Measurements from ENCODE around the gene ZDHHC3. TPM values are rescaled to one million over a fixed set of nuclear protein-coding genes. Genes with fewer than 3 reads are reported as not detected.

The ZDHHC3 gene
- polyA plus RNA-seq, 1 experiment: 198 TPM

- Histone ChIP-seq H3K36me3 (ENCODE audit: control insufficient read depth, insufficient read depth, low read length) (no peaks in the 10 kb centered on the region), H3K4me3 (ENCODE audit: low read depth, low read length) (no peak overlapping the region), H3K27me3 (ENCODE audit: control insufficient read depth, insufficient read depth, low read length) (no peaks in the 10 kb centered on the region)
- POLR2A ChIA-PET: no interaction called here
- DNase-seq (ENCODE audit: low read depth): no peak
- no peak for TF ChIP-seq CTCF (IDR thresholded peaks at IDR 0.05; ENCODE audit: insufficient read depth, low read depth, low read length)
- CTCF ChIA-PET: interaction anchor here (1.2 to 1.3 kb wide), 2 partner anchors 12 to 36 kb away, joined by 3 to 10 read pairs; no protein-coding TSS in a partner anchor
Measured at GRCh38 chr3:44877333-44877732, 98.6 kb downstream of the ZDHHC3 start.

- H3K36me3 ChIP-seq (ENCODE audit: control insufficient read depth, insufficient read depth, low read length): no peaks in the 10 kb centered on the region
- POLR2A ChIA-PET: no interaction called here
- TF ChIP-seq CTCF (IDR thresholded peaks at IDR 0.05; ENCODE audit: insufficient read depth, low read depth, low read length): no peak
- no peak for DNase-seq (ENCODE audit: low read depth)
- H3K27me3 ChIP-seq (ENCODE audit: control insufficient read depth, insufficient read depth, low read length): no peaks in the 10 kb centered on the region
- H3K4me3 ChIP-seq (ENCODE audit: low read depth, low read length): no peak overlapping the region
- CTCF ChIA-PET: no interaction called here
Measured at GRCh38 chr3:44875596-44875995, 100.4 kb downstream of the ZDHHC3 start.

Other genes with a start within 250 kb of the ZDHHC3 start
- 3.7 and 4.8 TPM in 2 replicates for gene ZNF501, start 246.5 kb downstream of the ZDHHC3 start, polyA plus RNA-seq (2011; rRNA removed)
- 8.4 and 16.7 TPM in 2 replicates for gene KIAA1143, start 214.6 kb downstream of the ZDHHC3 start, polyA plus RNA-seq (2011; rRNA removed)
- 2.0 and 4.0 TPM in 2 replicates for gene KIF15, start 214.4 kb downstream of the ZDHHC3 start, polyA plus RNA-seq (2011; rRNA removed)
- gene TMEM42, start 114.3 kb downstream of the ZDHHC3 start, polyA plus RNA-seq (2011; rRNA removed): 32.7 and 38.0 TPM in 2 replicates
- not detected in 2 replicates for gene TGM4, start 101.6 kb downstream of the ZDHHC3 start, polyA plus RNA-seq (2011; rRNA removed)
- 45.4 and 50.6 TPM in 2 replicates for gene EXOSC7, start 70 bp upstream of the ZDHHC3 start, polyA plus RNA-seq (2011; rRNA removed)
- gene CLEC3B, start 50.1 kb upstream of the ZDHHC3 start, polyA plus RNA-seq (2011; rRNA removed): 18.2 and 22.3 TPM in 2 replicates
- gene CDCP1, start 170.2 kb upstream of the ZDHHC3 start, polyA plus RNA-seq (2011; rRNA removed): 1.0 and 1.3 TPM in 2 replicates